Measurements from ENCODE around the gene ZNF524.
A peak's percentile ranks its signal among the peaks of the same experiment; 100 is the strongest.

Gene ZNF524

DNA sequence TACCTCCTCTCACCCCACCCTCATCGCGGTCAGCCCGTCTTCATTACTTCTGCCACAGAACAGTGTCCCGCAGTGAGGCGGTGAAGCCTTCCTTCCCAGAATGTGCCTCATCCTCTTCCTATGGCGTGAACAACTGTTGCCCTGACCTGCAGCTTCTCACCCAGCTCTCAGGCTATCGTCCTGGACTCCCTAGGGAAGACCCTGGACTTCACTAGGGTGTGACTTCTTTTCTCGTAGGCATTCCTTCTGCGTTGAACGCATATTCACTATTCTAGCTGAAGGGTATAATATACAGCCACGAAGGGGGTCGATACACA, 6.3 kb downstream of the ZNF524 start:
- DNase-seq (ENCODE audit: low read depth), result no peak
- TF ChIP-seq, protein P1, sequence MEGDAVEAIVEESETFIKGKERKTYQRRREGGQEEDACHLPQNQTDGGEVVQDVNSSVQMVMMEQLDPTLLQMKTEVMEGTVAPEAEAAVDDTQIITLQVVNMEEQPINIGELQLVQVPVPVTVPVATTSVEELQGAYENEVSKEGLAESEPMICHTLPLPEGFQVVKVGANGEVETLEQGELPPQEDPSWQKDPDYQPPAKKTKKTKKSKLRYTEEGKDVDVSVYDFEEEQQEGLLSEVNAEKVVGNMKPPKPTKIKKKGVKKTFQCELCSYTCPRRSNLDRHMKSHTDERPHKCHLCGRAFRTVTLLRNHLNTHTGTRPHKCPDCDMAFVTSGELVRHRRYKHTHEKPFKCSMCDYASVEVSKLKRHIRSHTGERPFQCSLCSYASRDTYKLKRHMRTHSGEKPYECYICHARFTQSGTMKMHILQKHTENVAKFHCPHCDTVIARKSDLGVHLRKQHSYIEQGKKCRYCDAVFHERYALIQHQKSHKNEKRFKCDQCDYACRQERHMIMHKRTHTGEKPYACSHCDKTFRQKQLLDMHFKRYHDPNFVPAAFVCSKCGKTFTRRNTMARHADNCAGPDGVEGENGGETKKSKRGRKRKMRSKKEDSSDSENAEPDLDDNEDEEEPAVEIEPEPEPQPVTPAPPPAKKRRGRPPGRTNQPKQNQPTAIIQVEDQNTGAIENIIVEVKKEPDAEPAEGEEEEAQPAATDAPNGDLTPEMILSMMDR (IDR thresholded peaks at IDR 0.05; ENCODE audit: control insufficient read depth, insufficient read depth, low read depth, low read length, missing control alignments), result no peak

DNA sequence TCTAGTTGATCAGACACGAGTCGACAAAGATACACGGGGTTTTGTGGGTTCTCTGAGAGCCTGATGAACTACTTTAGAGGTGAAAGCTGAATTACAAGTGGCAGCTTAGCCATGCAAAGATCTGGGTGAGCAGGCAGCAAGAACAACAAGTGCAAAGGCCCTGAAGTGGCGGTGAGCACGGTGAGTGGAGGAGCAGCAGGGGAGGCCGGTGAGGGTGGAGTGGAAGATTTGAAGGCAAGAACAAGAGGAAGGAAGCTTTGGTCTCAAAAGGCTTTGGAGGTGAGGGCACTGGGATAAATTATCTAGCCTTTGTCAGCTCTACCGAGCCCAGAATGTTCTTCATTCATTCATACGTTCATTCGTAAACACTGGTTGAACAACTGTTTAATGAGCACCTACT, 6.7 kb downstream of the ZNF524 start:
- DNase-seq (ENCODE audit: low read depth), result no peak

More for the DNA sequence above, 6.3 kb downstream of the ZNF524 start:
- H3K4me3 ChIP-seq (ENCODE audit: control insufficient read depth, low read depth, low read length), result peak overlapping the region; percentile 85

DNA sequence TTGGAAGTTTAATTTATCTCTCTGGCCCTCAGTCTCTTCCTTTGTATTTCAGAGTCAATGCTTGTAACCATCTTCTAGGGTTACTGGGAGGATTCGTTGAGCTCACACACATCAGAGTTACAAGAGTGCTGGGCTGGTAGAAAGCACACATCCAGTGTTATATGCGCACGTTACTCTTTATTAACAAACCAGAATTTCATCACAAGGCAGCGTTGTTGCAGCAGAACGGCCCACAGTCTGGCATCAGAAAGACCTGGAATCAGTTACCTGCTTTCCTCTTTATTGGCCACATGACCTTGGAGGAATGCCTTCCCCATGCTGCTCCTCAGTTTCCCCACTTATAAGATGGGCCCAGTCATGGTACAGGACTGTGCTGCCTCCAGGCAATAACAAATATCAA, 9.2 kb downstream of the ZNF524 start:
- TF ChIP-seq, protein P1 (IDR thresholded peaks at IDR 0.05; ENCODE audit: control insufficient read depth, insufficient read depth, low read depth, low read length, missing control alignments), result no peak

More for the DNA sequence above, 6.7 kb downstream of the ZNF524 start:
- peak overlapping the region; percentile 85 for H3K4me3 ChIP-seq (ENCODE audit: control insufficient read depth, low read depth, low read length)
- TF ChIP-seq, protein P1 (IDR thresholded peaks at IDR 0.05; ENCODE audit: control insufficient read depth, insufficient read depth, low read depth, low read length, missing control alignments), result no peak

DNA sequence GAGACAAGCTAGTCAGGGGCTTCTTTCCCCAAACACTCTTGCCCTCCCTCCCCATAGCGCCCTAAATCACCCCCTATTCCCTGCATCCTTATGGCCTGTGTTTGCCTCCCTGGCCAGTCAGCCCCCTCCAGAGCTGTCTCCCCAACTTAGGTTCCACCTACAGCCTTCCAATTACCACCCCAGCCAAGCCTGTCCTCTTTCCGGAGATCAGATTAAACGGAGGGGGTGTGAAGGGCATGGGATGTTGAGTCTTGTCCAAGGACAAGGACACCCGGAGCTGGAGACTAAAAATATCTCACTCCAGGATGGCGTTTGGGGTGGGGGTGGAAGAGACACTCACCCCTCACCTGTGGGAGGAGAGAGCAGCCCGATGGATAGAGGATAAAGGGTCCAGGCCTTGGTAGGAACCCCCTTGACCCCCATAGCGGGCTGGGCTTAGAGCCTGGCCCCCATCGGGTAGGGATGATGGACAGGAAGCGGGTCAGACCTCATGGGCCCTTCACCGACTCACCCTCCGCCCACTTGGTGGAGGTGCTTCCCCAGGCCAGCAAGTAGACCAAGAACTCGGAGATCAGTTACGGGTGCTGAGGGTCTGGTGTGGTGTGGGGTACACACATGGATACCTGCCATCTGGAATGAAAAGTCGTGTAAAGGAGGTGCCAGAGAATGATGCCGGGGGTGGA, 11.4 kb downstream of the ZNF524 start:
- TF ChIP-seq, protein P1 (IDR thresholded peaks at IDR 0.05; ENCODE audit: control insufficient read depth, insufficient read depth, low read depth, low read length, missing control alignments), result no peak
- DNase-seq (ENCODE audit: low read depth), result no peak
- no peak overlapping the region for H3K4me3 ChIP-seq (ENCODE audit: control insufficient read depth, low read depth, low read length)

More for the DNA sequence above, 9.2 kb downstream of the ZNF524 start:
- DNase-seq (ENCODE audit: low read depth), result no peak
- no peak overlapping the region for H3K4me3 ChIP-seq (ENCODE audit: control insufficient read depth, low read depth, low read length)

DNA sequence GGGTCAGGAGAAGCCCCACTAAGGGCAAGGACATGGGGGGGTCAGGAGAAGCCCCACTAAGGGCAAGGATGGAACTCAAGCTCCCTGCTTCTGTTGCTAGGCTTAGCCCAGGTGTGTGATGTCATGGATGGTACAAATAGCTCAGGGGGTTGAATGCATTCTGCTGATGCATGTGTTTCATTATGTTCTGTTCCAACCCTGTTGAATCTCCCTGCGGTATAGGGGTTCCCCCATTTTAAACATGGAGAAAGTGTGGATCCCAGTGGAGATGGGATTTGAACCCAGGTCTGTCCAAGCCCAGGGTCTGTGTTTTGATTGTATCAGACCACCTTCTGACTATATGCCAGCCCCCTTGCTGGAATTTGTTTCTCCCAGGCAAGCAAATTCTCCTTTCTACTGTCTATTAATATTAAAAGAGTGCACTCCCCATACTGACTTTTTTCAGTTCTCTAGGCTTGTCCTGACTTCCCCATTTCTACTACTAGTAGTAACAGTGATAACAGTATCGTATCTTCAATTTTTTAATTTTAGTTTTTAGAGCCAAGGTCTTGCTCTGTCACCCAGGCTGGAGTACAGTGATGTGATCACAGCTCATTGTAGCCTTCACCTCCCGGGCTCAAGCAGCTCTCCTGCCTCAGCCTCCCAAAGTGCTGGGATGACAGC, 12.0 kb downstream of the ZNF524 start:
- DNase-seq (ENCODE audit: low read depth), result no peak
- TF ChIP-seq, protein P1 (IDR thresholded peaks at IDR 0.05; ENCODE audit: control insufficient read depth, insufficient read depth, low read depth, low read length, missing control alignments), result no peak
- H3K4me3 ChIP-seq (ENCODE audit: control insufficient read depth, low read depth, low read length), result no peak overlapping the region

DNA sequence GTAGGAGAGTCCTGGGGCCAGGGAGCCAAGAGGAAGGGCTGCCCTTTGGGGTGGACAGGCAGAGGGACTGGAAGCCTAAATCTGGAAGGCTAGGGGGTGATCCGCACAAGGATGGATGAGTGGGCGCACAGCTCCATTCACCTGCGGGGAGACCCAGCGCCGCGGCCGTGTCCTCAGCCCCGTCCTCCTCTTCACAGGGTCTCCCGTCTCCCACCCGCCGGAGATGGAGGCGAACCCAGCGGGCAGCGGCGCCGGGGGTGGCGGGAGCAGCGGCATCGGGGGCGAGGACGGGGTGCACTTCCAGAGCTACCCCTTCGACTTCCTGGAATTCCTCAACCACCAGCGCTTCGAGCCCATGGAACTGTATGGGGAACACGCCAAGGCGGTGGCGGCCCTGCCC, 13.3 kb downstream of the ZNF524 start:
- TF ChIP-seq, protein P1 (IDR thresholded peaks at IDR 0.05; ENCODE audit: control insufficient read depth, insufficient read depth, low read depth, low read length, missing control alignments), result no peak
- H3K4me3 ChIP-seq (ENCODE audit: control insufficient read depth, low read depth, low read length), result no peak overlapping the region
- no peak for DNase-seq (ENCODE audit: low read depth)

Measured in AG09309 (cell line).